RPMI8226 (cell line): ENCODE data around the gene HSPB1.
A peak's percentile ranks its signal among the peaks of the same experiment; 100 is the strongest.
"Not testable (repeated sequence)": the region's sequence is repeated elsewhere in the genome, so short reads cannot be mapped to it uniquely, and the experiment has no call there.

Experiments
- DNase-seq: peaks from one replicate; pipeline ENCODE4 v3.0.0-alpha.2; 2015

Gene HSPB1

DNA sequence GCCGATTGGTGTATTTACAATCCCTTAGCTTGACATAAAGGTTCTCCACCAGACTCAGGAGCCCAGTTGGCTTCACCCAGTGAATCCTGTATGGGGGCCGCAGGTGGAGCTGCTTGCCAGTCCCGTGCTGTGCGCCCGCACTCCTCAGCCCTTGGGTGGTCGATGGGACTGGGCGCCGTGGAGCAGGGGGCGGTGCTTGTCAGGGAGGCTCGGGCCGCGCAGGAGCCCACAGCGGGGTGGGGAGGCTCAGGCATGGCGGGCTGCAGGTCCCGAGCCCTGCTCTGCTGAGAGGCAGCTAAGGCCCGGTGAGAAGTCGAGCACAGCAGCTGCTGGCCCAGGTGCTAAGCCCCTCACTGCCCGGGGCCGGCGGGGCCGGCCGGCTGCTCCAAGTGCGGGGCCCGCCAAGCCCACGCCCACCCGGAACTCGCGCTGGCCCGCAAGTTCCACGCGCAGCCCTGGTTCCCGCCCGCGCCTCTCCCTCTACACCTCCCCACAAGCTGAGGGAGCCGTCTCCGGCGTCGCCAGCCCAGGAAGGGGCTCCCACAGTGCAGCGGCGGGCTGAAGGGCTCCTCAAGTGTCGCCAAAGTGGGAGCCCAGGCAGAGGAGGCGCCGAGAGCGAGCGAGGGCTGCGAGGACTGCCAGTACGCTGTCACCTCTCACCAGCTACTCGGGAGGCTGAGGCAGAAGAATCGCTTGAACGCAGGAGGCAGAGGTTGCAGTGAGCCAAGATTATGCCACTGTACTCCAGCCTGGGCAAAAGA, 7.0 kb downstream of the HSPB1 start:
- DNase-seq = not testable (repeated sequence)

DNA sequence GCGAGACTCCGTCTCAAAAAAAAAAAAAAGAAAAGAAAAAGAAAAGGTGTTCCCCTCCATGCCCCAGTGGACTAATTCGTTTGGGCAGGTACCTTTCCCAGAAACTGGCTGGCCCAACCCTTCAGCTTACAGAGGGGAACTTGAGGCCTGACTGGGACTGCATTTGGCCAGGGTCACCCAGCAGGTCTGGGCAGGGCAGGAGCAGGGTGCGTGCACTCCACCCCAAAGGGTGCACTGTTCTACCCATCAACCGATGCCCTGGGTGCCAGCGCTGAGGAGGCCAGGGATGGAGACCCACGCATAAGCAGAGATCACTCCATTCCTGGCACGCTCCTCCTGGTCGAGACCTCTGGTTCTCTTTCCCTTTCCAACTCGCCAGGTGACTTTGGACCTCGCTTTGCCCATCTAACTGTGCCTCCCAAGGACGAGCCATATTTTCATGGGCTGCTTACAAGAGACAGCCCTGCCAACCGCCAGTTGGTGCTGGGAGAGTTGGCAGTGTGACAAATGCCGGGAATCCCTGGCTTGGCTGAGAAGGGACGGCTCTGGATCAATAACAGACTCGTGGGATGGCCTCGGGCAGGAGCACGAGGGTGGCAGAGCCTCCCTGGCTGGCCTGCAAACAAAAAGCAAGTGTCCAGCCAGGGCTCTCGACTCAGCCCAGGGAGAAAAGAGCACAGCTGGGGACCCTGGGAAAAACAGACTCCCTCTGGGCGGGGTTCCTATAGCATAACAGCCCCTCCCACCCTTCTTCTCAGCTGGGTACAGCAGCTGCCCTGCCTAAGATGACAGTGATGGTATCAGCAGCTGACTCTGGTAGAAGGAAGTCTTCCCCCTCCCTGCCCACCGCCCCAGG, 7.9 kb downstream of the HSPB1 start:
- peak; percentile 64 for DNase-seq

DNA sequence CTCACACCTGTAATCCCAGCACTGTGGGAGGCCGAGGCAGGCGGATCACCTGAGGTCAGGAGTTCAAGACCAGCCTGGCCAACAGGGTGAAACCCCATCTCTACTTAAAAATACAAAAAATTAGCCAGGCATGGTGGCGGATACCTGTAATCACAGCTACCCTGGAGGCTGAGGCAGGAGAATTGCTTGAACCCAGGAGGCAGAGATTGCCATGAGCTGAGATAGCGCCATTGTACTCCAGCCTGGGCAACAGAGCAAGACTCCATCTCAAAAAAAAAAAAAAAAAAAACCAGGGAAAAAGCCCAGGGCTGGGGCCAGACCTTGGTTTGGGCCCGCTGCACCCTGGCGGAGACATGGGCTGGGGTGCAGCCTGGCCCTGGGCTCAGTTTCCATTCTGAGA, 9.4 kb downstream of the HSPB1 start:
- DNase-seq = not testable (repeated sequence)

DNA sequence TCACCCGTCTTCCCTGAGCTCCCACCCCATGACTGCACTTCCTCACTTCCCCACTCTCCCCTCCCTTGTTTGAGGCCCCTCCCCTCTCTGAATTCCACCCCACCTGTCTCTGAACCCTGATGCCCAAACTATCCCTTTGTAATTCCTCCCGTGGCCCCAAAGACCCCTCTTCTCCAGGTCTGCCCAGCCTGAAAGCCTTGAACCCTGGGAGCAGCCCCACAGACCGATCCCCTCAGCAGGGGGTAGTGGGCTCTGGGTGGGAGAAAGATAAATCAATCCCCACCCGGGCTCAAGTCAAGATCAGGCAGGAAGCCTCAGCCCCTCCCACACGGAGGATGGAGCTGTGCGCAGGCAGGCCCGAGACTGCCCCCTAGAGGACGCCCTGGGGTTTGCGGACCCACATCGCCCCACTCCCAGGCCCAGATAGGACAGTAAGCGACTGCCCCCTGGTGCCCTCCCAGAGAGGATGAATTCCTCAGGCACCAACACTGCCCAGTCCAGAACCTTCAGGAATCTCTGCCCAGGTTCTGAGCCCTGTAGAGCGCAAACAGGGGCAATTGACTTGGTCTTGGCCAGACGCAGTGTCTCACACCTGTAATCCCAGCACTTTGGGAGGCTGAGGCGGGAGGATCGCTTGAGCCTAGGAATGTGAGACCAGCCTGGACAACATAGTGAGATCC, 11.7 kb downstream of the HSPB1 start:
- DNase-seq = peak; percentile 96

DNA sequence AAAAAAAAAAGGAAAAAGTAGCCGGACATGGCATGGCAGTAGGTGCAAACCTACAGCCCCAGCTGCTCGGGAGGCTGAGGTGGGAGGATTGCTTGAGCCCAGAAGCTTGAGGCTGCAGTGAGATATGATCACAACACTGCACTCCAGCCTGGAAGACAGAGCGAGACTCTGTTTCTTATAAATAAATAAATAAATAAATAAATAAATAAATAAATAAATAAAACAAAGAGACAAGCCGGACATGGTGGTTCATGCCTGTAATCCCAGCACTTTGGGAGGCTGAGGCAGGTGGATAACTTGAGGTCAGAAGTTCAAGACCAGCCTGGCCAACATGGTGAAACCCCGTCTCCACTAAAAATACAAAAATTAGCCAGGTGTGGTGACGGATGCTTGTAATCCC, 12.3 kb downstream of the HSPB1 start:
- not testable (repeated sequence) for DNase-seq

DNA sequence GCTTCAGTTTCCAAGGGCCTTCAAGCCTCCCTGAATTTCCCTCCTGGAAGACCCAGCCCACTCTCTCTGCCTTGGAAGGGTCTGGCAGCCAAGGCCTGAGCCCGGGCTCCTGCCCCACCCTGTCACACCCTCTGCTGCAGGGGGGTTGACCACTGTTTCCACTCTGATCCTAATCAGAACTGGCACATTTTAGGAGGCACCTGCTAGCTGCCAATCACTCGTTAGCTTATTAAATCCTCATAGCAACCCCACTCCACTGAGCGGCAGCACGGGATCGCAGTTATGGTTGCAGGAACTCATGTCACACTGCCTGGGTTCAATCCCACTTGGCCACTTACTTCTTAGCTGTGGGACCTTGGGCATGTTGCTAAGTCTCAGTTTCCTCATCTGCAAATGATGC, 12.9 kb downstream of the HSPB1 start:
- DNase-seq = peak; percentile 41

DNA sequence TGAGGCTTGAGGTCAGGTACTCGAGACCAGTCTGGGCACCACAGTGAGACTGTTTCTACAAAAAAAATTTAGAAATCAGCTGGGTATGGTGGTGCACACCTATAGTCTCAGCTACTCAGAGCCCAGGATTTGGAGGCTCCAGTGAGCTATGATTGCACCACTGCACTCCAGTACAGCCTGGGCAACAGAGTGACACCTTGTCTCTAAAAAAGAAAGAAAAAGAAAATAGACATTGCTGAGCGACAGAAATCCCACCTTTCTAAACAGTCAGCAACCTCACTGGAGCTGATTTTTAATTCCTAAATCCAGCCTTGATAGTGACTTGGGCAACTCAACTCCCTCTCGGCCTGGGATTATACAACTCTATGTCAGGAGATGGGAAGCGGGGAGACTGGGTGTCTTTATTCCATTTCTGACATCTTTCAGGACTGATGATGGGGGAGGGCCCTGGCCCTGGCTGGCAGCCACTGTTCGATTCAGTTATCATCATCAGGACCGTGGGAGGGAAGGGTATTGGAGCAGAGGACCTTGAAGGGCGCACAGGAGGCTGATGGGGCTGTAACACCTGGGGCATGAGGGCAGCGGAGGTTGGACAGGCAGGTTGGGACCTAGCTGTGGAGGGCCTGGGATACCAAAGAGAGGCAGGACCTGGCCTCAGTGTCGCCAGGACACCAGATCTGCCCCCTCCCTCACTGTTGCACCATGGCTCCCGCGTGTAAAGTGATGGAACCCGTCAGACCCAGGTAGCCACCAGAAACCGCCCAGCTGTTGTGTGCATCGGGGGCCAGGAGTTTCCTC, 14.7 kb downstream of the HSPB1 start:
- DNase-seq = no peak

DNA sequence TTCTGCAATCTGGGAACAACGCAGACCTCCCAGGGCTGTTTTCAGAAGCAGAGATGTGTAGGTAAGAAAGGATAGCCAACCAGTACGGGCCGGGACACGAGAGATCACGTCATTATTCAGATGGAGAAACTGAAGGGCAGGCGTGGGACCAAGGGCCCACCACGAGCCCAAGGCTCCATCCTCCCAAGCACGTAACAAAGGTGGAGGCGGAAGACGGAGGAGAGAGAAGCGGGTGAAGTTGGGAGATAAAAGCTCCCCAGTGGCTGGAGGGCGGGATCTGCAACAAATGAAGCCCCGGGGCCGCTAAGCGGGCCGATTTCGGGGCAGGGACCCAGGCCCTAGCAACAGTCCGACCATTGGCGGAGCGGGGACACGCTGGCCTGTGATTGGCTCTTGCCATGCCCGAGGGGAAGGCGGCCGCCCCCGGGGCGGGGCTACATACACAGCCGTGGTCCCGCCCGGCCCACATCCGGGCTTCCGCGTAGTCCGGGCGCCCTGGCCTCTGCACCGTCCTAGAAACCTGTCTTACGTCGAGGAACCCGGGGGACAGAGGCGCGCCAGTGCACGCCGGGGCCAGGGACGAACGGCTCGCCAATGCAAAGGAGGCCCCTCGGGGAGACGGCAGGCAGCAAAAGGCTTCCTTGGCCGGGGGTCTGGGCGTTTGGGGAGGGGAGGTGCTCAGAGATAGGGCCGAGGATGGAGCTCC, 15.5 kb downstream of the HSPB1 start:
- peak; percentile 99 for DNase-seq

DNA sequence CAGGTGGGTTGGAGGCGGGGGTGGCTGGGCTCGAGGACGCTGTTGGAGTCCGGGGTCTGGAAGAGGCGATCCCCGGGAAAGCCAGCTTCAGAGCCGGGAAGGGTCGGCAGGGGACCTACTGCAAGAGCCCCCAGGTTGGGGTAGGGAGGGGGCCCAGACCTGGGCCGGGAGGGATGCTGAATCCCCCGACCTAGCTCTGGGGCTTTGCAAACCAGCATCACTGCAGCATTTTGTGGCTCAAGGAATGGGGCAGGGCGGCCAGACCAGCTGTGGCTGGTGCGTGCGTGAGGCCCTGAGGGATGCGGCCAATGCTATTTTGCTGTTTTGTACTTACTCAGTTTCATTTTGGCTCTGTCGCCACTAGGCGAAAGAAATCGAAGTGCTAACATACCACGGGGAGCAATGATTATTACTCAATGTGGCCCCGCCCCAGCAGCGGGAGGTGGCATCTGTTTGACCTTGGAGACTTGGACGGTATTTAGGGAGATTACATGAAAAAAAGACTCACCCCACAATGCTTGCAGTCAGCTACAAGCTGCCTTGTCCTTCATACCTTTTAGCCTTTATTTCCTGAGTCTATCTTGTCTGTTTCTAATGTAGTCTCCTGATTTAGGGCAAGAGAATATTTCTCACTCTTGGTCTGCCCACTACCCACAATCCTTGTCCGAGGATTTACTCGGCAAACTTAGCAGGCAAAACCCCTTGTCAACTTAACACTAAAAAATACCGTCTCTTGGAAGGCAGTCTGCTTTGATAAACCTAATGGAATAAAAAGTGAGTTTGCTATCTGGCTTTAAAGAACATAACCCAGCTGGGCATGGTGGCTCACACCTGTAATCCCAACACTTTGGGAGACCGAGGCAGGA, 16.2 kb downstream of the HSPB1 start:
- DNase-seq = peak; percentile 93

DNA sequence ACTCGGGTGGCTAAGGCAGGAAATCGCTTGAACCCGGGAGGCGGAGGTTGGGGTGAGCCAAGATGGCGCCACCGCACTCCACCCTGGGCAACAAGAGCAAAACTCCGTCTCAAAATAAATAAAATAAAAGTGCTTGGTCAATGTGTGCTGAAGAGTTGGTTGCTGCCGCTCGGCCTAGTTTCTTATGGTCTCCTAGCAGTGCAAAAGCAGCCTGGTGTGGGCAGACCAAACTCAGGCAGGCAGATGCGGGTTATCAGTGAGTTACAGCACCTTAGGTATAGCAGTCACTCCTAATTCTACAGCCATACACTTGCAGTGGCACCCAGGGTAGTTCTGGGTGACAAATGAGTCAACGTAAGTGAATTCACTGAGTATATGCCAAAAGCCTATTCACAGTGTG, 22.6 kb downstream of the HSPB1 start:
- no peak for DNase-seq

DNA sequence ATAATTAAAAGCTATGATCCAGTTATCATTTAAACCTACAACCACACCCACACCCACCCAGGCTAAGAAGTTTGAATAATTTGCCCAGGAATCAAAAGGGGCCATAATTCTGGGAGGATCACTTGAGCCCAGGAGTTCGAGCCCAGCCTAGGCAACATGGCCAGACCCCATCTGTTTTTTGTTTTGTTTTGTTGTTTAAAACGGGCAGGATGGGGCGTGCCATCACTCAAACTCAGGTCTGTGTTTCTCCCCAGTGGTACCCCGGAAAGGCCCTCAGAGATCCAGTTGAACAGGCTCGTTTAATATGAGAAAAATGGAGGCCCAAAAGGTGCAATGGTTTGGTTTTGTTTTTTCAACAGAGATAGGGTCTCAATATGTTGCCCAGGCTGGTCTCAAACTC, 23.3 kb downstream of the HSPB1 start:
- no peak for DNase-seq

DNA sequence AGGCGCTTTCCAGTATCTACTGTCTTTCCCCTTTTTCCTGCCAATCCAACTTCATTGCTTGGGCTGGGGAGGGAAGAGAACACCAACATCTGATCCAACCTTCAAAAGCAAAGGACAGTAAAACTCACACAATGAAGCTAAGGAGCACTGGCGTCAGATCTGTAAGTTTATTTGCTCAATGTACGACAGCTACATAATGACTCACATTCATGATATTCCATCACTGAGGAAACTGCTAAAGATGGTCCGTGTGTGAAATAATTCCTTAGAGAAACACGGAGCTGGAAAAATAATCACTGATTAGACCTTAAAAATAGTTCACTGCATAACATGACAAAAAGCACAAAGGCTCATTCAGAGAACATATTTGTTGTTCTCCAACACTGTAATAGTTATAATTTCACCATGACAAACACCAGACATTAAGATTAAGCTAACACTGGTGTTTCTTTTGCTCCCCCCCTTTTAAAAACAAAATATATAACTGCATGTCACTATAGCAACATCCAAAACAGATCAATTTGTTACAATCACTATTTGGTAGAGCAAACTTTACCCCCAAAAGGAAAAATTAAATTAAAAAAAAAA, 24.3 kb downstream of the HSPB1 start:
- DNase-seq = no peak

DNA sequence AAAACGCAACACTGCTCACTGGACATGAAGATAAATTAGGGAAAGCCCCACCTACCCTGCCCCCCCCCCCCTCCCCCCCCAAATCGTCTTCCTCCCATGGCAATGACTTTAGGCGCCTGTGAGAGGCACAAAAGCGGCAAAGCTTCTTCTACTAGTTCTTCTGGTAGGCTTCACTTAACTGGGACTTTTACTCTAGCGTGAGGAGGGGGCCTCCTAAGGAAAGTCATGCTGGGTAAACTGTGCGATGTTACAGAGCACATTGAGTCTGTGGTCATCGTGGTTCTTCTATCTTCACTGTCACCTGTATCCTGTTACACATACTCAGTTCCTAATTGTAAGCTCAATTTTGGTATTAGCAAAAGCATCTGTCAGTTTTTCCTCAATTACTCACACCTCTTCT, 25.1 kb downstream of the HSPB1 start:
- DNase-seq = no peak

DNA sequence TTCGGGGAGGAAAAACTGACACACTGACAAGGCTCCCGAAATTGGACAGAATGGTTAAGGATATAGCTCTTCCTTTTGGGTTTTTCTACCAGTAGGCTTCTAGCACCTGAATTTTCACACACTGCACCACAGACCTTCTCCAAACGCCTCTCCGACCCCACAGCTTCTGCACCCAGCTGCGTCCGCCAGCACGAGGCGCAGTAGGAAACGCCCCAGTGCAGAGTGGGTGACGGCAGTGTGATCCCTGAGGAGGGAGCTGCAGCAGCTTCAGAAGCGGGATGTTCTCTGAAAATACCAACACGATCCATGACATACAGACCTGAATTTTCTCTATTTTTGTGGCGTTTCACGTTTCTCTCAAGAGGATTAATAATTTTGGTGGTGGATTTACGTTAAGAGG, 25.9 kb downstream of the HSPB1 start:
- no peak for DNase-seq

DNA sequence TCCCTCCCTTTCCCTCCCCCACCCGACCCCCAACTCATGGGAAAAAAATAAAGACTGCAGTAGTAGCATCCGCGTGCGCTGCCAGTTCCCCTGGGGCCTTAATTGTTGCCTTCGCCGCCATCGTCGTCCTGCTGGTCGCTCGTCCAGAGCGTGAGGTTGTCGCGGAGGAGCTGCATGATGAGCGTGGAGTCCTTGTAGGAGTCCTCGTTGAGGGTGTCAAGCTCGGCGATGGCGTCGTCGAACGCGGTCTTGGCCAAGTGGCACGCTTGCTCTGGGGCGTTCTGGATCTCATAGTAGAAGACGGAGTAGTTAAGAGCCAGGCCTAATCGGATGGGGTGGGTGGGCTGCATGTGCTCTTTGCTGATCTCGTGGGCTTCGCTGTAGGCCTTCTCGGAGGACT, 27.0 kb downstream of the HSPB1 start:
- no peak for DNase-seq

DNA sequence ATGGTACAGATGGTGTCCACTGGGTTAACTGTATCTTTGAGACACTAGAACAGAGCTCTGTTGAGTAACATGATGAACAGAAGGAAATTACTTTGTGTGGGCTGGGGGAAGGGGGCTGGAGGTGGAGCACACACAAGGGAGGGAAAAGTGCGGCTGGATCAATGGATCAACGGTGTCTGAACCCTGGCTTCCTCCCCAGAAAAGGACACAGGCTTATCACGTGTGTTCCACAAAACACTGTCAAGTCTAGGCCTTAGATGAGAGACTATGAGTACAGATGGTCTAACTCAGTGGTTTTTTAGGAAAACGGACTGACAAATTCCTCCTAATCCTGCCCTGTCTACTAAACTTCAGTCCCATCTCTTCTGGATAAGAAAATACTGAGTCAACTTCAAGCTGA, 27.8 kb downstream of the HSPB1 start:
- no peak for DNase-seq

DNA sequence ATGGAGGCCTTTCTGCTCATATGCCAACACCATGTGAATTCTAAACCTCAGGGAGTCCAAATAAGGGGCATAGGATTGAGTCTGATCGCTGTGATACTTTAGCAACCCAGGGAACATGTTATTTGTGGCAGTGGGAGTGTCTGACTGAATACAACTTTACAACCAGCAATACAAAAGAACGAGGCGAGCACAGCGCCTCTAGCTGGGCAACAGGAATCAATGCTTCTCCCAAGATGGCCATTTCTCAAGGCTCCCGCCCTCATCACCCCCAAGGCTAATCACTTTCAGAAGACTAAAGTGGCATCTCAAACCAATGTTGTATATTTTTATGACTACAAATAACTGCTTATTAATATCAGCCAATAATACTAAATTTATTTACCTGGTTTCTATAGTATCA, 28.2 kb downstream of the HSPB1 start:
- no peak for DNase-seq

DNA sequence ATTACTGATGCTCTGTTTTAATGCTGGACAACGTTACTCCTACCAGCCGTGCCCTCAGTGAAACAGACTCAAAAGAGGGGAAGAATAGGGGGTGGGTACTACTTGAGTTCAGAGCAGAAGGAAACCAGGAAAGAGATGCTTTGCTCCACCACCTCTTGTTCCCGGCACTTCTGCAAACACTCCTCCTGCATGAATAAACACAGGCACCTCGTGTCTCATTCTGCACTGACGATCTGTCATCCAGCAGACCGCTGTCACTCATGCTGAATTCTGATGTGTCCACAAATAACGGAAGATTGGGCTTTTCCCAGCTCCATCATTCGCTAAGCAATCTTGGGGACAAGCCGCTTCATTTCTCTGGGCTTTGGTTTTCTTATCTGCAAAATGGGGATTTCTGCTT, 29.6 kb downstream of the HSPB1 start:
- no peak for DNase-seq

DNA sequence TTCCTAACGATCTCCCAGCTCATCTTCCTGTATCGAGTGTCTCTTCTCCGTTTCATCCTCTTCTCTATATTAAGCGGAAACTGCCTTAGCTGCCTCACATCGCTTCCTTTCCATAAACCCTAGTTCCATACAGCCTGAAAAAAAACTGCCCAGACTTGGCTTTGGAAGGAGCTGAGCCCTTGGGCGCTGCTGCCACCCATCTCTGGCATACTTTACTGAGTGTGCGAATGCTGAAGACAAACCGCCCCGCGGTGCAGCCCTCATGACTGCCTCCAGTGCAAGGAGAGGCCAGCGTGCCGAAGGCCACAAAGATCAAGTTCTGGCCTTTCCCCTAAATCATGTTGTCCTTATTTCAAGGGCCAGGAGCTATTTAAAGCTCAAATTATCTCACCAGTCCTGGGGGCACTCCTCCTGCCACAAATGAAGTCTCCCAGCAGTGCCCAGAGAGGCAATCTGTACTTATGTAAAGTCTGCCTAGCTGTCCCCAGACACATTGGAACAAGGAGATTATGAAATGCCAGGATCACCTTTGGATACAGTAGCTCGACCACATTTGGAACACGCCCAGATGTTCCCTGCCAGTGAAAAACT, 31.1 kb downstream of the HSPB1 start:
- DNase-seq = no peak

DNA sequence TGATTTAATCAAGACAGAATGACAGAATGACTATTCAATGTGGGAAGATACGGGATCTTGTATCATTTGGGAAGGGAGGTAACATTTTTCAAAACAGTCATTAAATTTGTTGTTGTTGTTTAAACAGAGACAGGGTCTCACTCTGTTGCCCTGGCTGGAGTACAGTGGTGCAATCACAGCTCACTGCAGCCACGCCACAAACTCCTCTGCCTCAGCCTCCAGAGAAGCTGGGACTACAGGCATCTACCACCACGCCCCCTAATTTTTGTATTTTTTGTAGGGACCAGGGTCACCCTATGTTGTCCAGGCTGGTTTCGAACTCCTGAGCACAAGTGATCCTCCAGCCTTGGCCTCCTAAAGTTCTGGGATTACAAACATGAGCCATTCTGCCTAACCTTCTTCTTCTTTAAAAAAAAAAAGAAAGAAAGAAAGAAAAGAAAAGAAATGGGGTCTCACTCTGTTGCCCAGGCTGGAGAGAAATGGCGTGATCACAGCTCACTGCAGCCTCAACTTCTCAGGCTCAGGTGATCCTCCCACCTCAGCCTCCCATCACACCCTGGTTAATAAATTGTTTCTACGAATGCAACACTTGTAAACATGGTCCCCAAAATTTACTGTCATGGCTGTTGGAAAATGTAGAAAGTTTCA, 32.0 kb downstream of the HSPB1 start:
- no peak for DNase-seq
